ENCODE results near the gene IBA57.

Gene IBA57

GRCh38 chr1:228154021-228154669 lies 11.5 kb upstream of the IBA57 start:
- no peak for DNase-seq (ENCODE audit: low spot score)
- TF ChIP-seq CTCF (IDR thresholded peaks at IDR 0.05; ENCODE audit: extremely low read depth, missing control alignments), result no peak

GRCh38 chr1:228154670-228155571 lies 10.7 kb upstream of the IBA57 start:
- no peak for DNase-seq (ENCODE audit: low spot score)
- TF ChIP-seq CTCF (IDR thresholded peaks at IDR 0.05; ENCODE audit: extremely low read depth, missing control alignments), result no peak

- no peak for DNase-seq (ENCODE audit: low spot score)
- no peak for TF ChIP-seq CTCF (IDR thresholded peaks at IDR 0.05; ENCODE audit: extremely low read depth, missing control alignments)
Observed at GRCh38 chr1:228155596-228156514, 9.7 kb upstream of the IBA57 start.

GRCh38 chr1:228156515-228156881 lies 9.1 kb upstream of the IBA57 start:
- no peak for TF ChIP-seq CTCF (IDR thresholded peaks at IDR 0.05; ENCODE audit: extremely low read depth, missing control alignments)
- DNase-seq (ENCODE audit: low spot score), result no peak

GRCh38 chr1:228156941-228157728 lies 8.5 kb upstream of the IBA57 start:
- TF ChIP-seq CTCF (IDR thresholded peaks at IDR 0.05; ENCODE audit: extremely low read depth, missing control alignments), result no peak
- no peak for DNase-seq (ENCODE audit: low spot score)

- DNase-seq (ENCODE audit: low spot score), result no peak
- no peak for TF ChIP-seq CTCF (IDR thresholded peaks at IDR 0.05; ENCODE audit: extremely low read depth, missing control alignments)
Observed at GRCh38 chr1:228157729-228158126, 7.9 kb upstream of the IBA57 start.
